BLaER1 treated with 17β-estradiol and CSF1 and Interleukin-3, amounts not matched to agents 10 nM and 100 nM (cell line): ENCODE results near the gene HLA-G.

Experiments
- H3K27ac ChIP-seq, 11 experiments: shearing (Covaris generic); formaldehyde crosslinking; 2 replicates each; pipeline ENCODE4 v1.8.1; 2022
- H3K27me3 ChIP-seq, 11 experiments: shearing (Covaris generic); formaldehyde crosslinking; 2 replicates each; pipeline ENCODE4 v1.8.1; 2022
- H3K36me3 ChIP-seq, 11 experiments: shearing (Covaris generic); formaldehyde crosslinking; 2 replicates each; pipeline ENCODE4 v1.8.1; 2022
- H3K4me1 ChIP-seq, 10 experiments: shearing (Covaris generic); formaldehyde crosslinking; 2 replicates each; pipeline ENCODE4 v1.8.1; 2022
- H3K4me2 ChIP-seq, 11 experiments: shearing (Covaris generic); formaldehyde crosslinking; 2 replicates each; pipeline ENCODE4 v1.8.1; 2022
- H3K4me3 ChIP-seq, 10 experiments: shearing (Covaris generic); formaldehyde crosslinking; 2 replicates each; pipeline ENCODE4 v1.8.1; 2022
- H3K9ac ChIP-seq, 11 experiments: shearing (Covaris generic); formaldehyde crosslinking; 2 replicates each; pipeline ENCODE4 v1.8.1; 2022
- H3K9me3 ChIP-seq, 11 experiments: shearing (Covaris generic); formaldehyde crosslinking; replicated peaks in 1 of 11; 2 replicates each; pipeline ENCODE4 v1.8.1; 2022
- H4K20me1 ChIP-seq, 11 experiments: shearing (Covaris generic); formaldehyde crosslinking; 2 replicates each; pipeline ENCODE4 v1.8.1; 2022
- Cebpa-rat ChIP-seq, 11 experiments: shearing (Covaris generic); IDR thresholded peaks; 2 replicates each; pipeline ENCODE4 v1.8.1; 2022

Gene HLA-G

GRCh38 chr6:29829766-29830165 is 2.1 kb downstream of the HLA-G start:
- no peak overlapping the region for H3K4me2 ChIP-seq
- H3K4me3 ChIP-seq: no peak overlapping the region
- no peak overlapping the region for H3K9ac ChIP-seq
- peaks cover 0 to 4% (median 0%) of the 10 kb centered on the region in 11 experiments; a peak in 1 of 22 replicates for H3K9me3 ChIP-seq
- H3K27me3 ChIP-seq: peaks cover 0 to 16% (median 13%) of the 10 kb centered on the region in 11 experiments; a peak in 11 of 22 replicates
- no peak overlapping the region for H3K27ac ChIP-seq
- TF ChIP-seq Cebpa-rat (IDR thresholded peaks at IDR 0.05): no peak
- H3K36me3 ChIP-seq: no peaks in the 10 kb centered on the region
- no peaks in the 10 kb centered on the region for H3K4me1 ChIP-seq
- no peaks in the 10 kb centered on the region; a peak in 1 of 22 replicates for H4K20me1 ChIP-seq

- Histone ChIP-seq H4K20me1 (no peaks in the 10 kb centered on the region; a peak in 1 of 22 replicates), H3K4me3 (no peak overlapping the region), H3K4me1 (no peaks in the 10 kb centered on the region), H3K4me2 (no peak overlapping the region), H3K9me3 (peaks cover 0 to 4% (median 0%) of the 10 kb centered on the region in 11 experiments; a peak in 1 of 22 replicates), H3K27me3 (peaks cover 0 to 16% (median 13%) of the 10 kb centered on the region in 11 experiments; a peak in 11 of 22 replicates), H3K27ac (no peak overlapping the region), H3K36me3 (no peaks in the 10 kb centered on the region), H3K9ac (no peak overlapping the region)
- TF ChIP-seq Cebpa-rat (IDR thresholded peaks at IDR 0.05): no peak
These were observed 2.8 kb downstream of the HLA-G start for GRCh38 chr6:29830409-29830808.

- Histone ChIP-seq H3K27me3 (peaks cover 0 to 16% (median 13%) of the 10 kb centered on the region in 11 experiments; a peak in 11 of 22 replicates), H3K9me3 (peaks cover 0 to 4% (median 0%) of the 10 kb centered on the region in 11 experiments; a peak in 1 of 22 replicates), H3K27ac (no peak overlapping the region), H3K9ac (no peak overlapping the region), H3K4me2 (no peak overlapping the region), H3K4me1 (no peaks in the 10 kb centered on the region), H3K36me3 (no peaks in the 10 kb centered on the region), H3K4me3 (no peak overlapping the region), H4K20me1 (no peaks in the 10 kb centered on the region; a peak in 1 of 22 replicates)
- TF ChIP-seq Cebpa-rat (IDR thresholded peaks at IDR 0.05): no peak
These were observed 4.2 kb downstream of the HLA-G start for GRCh38 chr6:29831776-29832175.

GRCh38 chr6:29834564-29835436 is 7.2 kb downstream of the HLA-G start:
- Histone ChIP-seq H3K36me3 (no peaks in the 10 kb centered on the region), H3K9ac (no peak overlapping the region), H3K4me2 (no peak overlapping the region), H3K27me3 (no peaks in the 10 kb centered on the region), H3K27ac (no peak overlapping the region), H3K9me3 (no peaks in the 10 kb centered on the region), H3K4me3 (no peak overlapping the region), H3K4me1 (no peaks in the 10 kb centered on the region), H4K20me1 (no peaks in the 10 kb centered on the region)
- no peak for TF ChIP-seq Cebpa-rat (IDR thresholded peaks at IDR 0.05)

DNA sequence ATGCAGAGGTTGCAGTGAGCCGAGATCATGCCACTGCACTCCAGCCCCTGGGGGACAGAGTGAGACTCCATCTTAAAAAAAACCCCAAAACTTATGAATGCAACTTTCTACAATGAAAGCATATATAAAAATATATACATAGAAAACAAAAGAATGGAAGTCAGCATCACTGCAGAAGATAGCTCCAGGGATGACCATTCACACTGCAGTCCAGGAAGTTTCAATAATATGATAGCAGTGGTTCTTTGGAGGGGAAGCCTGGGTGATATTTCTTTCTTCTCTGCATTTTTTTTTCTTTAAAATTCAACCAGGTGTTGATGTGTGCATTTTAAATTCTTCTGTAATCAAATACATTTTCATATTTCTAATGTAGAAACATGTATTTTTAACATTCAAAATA is 12.3 kb downstream of the HLA-G start:
- H3K27ac ChIP-seq: no peak overlapping the region
- H3K9ac ChIP-seq: no peak overlapping the region
- no peaks in the 10 kb centered on the region for H3K36me3 ChIP-seq
- H4K20me1 ChIP-seq: no peaks in the 10 kb centered on the region
- TF ChIP-seq Cebpa-rat (IDR thresholded peaks at IDR 0.05): no peak
- H3K9me3 ChIP-seq: peaks cover 0 to 7% (median 0%) of the 10 kb centered on the region in 11 experiments; a peak in 2 of 22 replicates
- H3K27me3 ChIP-seq: no peaks in the 10 kb centered on the region
- no peak overlapping the region for H3K4me3 ChIP-seq
- H3K4me2 ChIP-seq: no peak overlapping the region
- H3K4me1 ChIP-seq: no peaks in the 10 kb centered on the region

GRCh38 chr6:29841030-29841429 is 13.4 kb downstream of the HLA-G start:
- H3K9ac ChIP-seq: no peak overlapping the region
- no peaks in the 10 kb centered on the region for H3K27me3 ChIP-seq
- no peak for TF ChIP-seq Cebpa-rat (IDR thresholded peaks at IDR 0.05)
- H3K4me2 ChIP-seq: no peak overlapping the region
- no peaks in the 10 kb centered on the region for H4K20me1 ChIP-seq
- no peaks in the 10 kb centered on the region for H3K4me1 ChIP-seq
- H3K36me3 ChIP-seq: no peaks in the 10 kb centered on the region
- H3K27ac ChIP-seq: no peak overlapping the region
- peaks cover 0 to 7% (median 0%) of the 10 kb centered on the region in 11 experiments; a peak in 2 of 22 replicates for H3K9me3 ChIP-seq
- no peak overlapping the region for H3K4me3 ChIP-seq

DNA sequence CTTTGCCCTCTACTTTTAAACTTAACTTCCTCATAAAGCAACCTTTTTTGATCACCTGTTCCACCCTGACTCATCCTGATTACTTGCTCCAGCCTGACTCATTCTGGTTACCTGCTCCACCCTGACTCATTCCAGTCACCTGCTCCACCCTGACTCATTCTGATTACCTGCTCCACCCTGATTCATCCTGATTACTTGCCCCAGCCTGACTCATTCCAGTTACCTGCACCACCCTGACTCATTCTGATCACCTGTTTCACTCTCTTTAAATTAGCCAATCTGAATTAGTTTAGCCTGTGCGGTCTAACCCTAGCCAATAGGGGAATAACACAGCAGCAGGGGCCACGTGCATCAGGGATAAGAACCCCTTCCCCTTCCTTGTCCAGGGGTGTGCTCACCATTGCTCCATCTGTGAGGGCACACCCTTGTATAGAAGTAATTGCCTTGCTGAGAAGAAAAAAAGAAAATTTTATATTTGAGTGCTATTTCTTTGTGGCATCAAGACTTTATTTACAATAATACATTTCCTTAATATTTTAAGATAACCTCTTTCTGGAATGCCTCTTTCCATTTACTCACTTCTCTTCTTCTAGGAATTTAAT is 17.9 kb downstream of the HLA-G start:
- H3K36me3 ChIP-seq: no peaks in the 10 kb centered on the region
- H3K27me3 ChIP-seq: peaks cover 0 to 4% (median 0%) of the 10 kb centered on the region in 11 experiments; a peak in 3 of 22 replicates
- H3K9me3 ChIP-seq: peaks cover 0 to 7% (median 0%) of the 10 kb centered on the region in 11 experiments; a peak in 2 of 22 replicates
- no peak overlapping the region for H3K9ac ChIP-seq
- no peaks in the 10 kb centered on the region for H4K20me1 ChIP-seq
- H3K4me2 ChIP-seq: no peak overlapping the region
- TF ChIP-seq Cebpa-rat (IDR thresholded peaks at IDR 0.05): no peak
- H3K4me3 ChIP-seq: no peak overlapping the region
- H3K4me1 ChIP-seq: no peaks in the 10 kb centered on the region; a peak in 1 of 20 replicates
- no peak overlapping the region for H3K27ac ChIP-seq

DNA sequence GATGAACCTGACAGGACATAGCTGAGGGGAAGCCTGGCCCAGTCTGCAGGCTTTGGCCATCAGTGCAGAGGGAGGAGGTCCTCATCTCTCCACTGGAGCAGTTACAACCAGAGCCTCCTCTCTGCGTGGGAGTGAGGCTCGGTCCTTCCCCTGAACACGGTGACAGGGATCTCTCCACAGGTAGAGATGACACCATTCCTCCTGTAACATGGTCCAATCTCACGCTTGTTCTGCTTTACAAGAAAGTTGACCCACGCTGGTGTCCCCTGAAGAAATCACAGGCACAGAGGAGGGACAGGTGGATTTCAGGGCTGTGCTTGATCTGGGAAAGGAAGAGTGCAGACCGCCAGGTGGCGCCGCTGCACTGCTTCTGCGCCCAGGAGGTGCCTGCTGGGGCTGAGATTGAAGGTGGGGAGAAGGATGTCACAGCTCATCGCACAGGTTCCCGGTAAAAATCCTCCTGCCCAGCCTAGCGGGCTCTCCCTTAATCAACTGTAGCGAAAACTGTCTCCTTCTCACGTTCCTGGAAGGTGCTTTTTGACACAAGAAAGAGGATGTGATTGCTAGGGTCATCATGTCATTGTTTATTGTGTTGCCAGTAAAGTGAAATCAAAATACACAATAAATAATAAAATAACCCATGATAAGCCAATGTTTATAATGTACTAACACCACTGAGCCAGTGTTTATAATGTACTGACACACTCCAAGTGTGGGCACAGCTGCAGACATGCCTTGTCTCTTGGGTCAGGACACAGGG is 20.4 kb downstream of the HLA-G start:
- peaks cover 0 to 7% (median 0%) of the 10 kb centered on the region in 11 experiments; a peak in 1 of 22 replicates for H4K20me1 ChIP-seq
- TF ChIP-seq Cebpa-rat (IDR thresholded peaks at IDR 0.05): no peak
- H3K27me3 ChIP-seq: peaks cover 0 to 4% (median 0%) of the 10 kb centered on the region in 11 experiments; a peak in 3 of 22 replicates
- H3K4me1 ChIP-seq: no peaks in the 10 kb centered on the region; a peak in 1 of 20 replicates
- no peak overlapping the region for H3K9ac ChIP-seq
- no peaks in the 10 kb centered on the region for H3K36me3 ChIP-seq
- no peak overlapping the region for H3K4me3 ChIP-seq
- H3K4me2 ChIP-seq: no peak overlapping the region; a peak in 1 of 22 replicates
- H3K27ac ChIP-seq: no peak overlapping the region
- no peaks in the 10 kb centered on the region for H3K9me3 ChIP-seq
